Mesenteric fat pad (tissue), 1 donor: ENCODE results near the gene LEFTY2. TPM values are rescaled to one million over a fixed set of nuclear protein-coding genes. Genes with fewer than 3 reads are reported as not detected.
"Not testable (repeated sequence)": the region's sequence is repeated elsewhere in the genome, so short reads cannot be mapped to it uniquely, and the experiment has no call there.

Experiments used
- DNase-seq: peaks from one replicate; pipeline ENCODE4 v3.0.0-alpha.2; 2020; ENCODE audit warnings: low spot score
- total RNA-seq: library from RNA; stranded (reverse); fragmentation: NEBNext Ultra II Directional; extraction: Animal tissue kit (Norgen Biotek cat#: 25700); gene quantifications from one replicate; pipeline ENCODE4 v1.2.1, GENCODE V29; 2021
- donor health status: DM: yes; HTN: yes; CAD: no.

LEFTY2 gene
- total RNA-seq, 1 donor from 2014 or later: 2.2 TPM

- no peak for DNase-seq
These were observed 13.7 kb upstream of the LEFTY2 start for GRCh38 chr1:225954753-225955152.

GRCh38 chr1:225953315-225953714 lies 12.3 kb upstream of the LEFTY2 start:
- DNase-seq: no peak

GRCh38 chr1:225950905-225951497 lies 10.0 kb upstream of the LEFTY2 start:
- DNase-seq: no peak

GRCh38 chr1:225949041-225949440 lies 8.0 kb upstream of the LEFTY2 start:
- DNase-seq: no peak

GRCh38 chr1:225946803-225947202 lies 5.8 kb upstream of the LEFTY2 start:
- no peak for DNase-seq

- DNase-seq: no peak
These were observed 5.1 kb upstream of the LEFTY2 start for GRCh38 chr1:225946082-225946620.

- no peak for DNase-seq
These were observed 4.5 kb upstream of the LEFTY2 start for GRCh38 chr1:225945564-225945963.

GRCh38 chr1:225944951-225945350 lies 3.9 kb upstream of the LEFTY2 start:
- no peak for DNase-seq

- no peak for DNase-seq
These were observed 3.4 kb upstream of the LEFTY2 start for GRCh38 chr1:225944387-225944786.

- no peak for DNase-seq
These were observed 2.6 kb upstream of the LEFTY2 start for GRCh38 chr1:225943582-225943981.

- no peak for DNase-seq
These were observed 1.6 kb upstream of the LEFTY2 start for GRCh38 chr1:225942574-225942973.

GRCh38 chr1:225941942-225942222 lies 862 bp upstream of the LEFTY2 start:
- DNase-seq: no peak

- DNase-seq: no peak
These were observed 452 bp downstream of the LEFTY2 start for GRCh38 chr1:225940385-225941151.

GRCh38 chr1:225939939-225940310 lies 1.1 kb downstream of the LEFTY2 start:
- not testable (repeated sequence) for DNase-seq

GRCh38 chr1:225939097-225939938 lies 1.7 kb downstream of the LEFTY2 start:
- DNase-seq: not testable (repeated sequence)

GRCh38 chr1:225937048-225937968 lies 3.7 kb downstream of the LEFTY2 start:
- no peak for DNase-seq

- no peak for DNase-seq
These were observed 4.5 kb downstream of the LEFTY2 start for GRCh38 chr1:225936523-225936922.

GRCh38 chr1:225936086-225936485 lies 4.9 kb downstream of the LEFTY2 start:
- not testable (repeated sequence) for DNase-seq

GRCh38 chr1:225934711-225935110 lies 6.3 kb downstream of the LEFTY2 start:
- no peak for DNase-seq

- no peak for DNase-seq
These were observed 7.9 kb downstream of the LEFTY2 start for GRCh38 chr1:225933072-225933471.
